Measurements from ENCODE around the gene TMEM202. TPM values are rescaled to one million over a fixed set of nuclear protein-coding genes. Genes with fewer than 3 reads are reported as not detected.

Gene TMEM202
- total and polyA plus RNA-seq, 2 donors (not counting 3 experiments of a cell fraction or from before 2014, with no cell fraction given) = not detected

- no peaks in the 10 kb centered on the region for H4K20me1 ChIP-seq (replicated peaks; ENCODE audit: control insufficient read depth, extremely low read depth, insufficient read depth, low read length)
- intact Hi-C loops (cut with micrococcal nuclease) = no loop called here
- no peak overlapping the region for H3K4me2 ChIP-seq (ENCODE audit: insufficient read depth, low read length)
- DNase-seq (ENCODE audit: low read depth, low spot score) (no peak), FAIRE-seq (no peak)
- TF ChIP-seq POLR2A (IDR thresholded peaks at IDR 0.05; ENCODE audit: low read depth, low read length) (no peak), CTCF (IDR thresholded peaks at IDR 0.05; ENCODE audit: extremely low read depth in 1 of 2, insufficient read depth in 1 of 2, low read depth in 1 of 2, low read length in 2 of 2) (peak in 1 of 2 donors; percentile 25)
- H3K36me3 ChIP-seq (ENCODE audit: control insufficient read depth in 2 of 2, extremely low read depth in 1 of 2, insufficient read depth in 2 of 2, low read length in 2 of 2) = no peaks in the 10 kb centered on the region
- H3K9me1 ChIP-seq (replicated peaks; ENCODE audit: control insufficient read depth, extremely low read depth, insufficient read depth, low read length) = no peaks in the 10 kb centered on the region
- dilution Hi-C loops (cut with MboI; ENCODE audit: extremely low pct_ligation_motif_present, low sequenced_read_pairs) = no loop called here
- ChIA-PET POLR2A (no interaction called here), CTCF (interaction anchor here (0.6 to 1.1 kb wide), 2 partner anchors 12 to 13 kb away, joined by 3 read pairs; no protein-coding TSS in a partner anchor)
- no peaks in the 10 kb centered on the region for H3K9me3 ChIP-seq (replicated peaks; ENCODE audit: control insufficient read depth, insufficient read depth, low read length)
- no TSS peak for BruUV-seq (replicated peaks)
- H2AFZ ChIP-seq (ENCODE audit: low read depth, low read length) = no peak overlapping the region
- H3K4me1 ChIP-seq (ENCODE audit: control insufficient read depth, extremely low read depth, insufficient read depth, low read length) = peaks cover 14% of the 10 kb centered on the region
- H3K79me2 ChIP-seq (ENCODE audit: control insufficient read depth, insufficient read depth, low read length) = no peaks in the 10 kb centered on the region
- H3K4me3 ChIP-seq (replicated peaks in 1 of 3; ENCODE audit: insufficient read depth in 1 of 3, low read depth in 1 of 3, low read length in 3 of 3) = no peak overlapping the region
- peaks cover 15% of the 10 kb centered on the region in 2 experiments for H3K27me3 ChIP-seq (ENCODE audit: control insufficient read depth in 2 of 2, insufficient read depth in 2 of 2, low read length in 2 of 2)
- no peak overlapping the region for H3K9ac ChIP-seq (replicated peaks; ENCODE audit: extremely low read depth, insufficient read depth, low read length)
- H3K27ac ChIP-seq (ENCODE audit: insufficient read depth, low read depth, low read length) = no peak overlapping the region
Observed at GRCh38 chr15:72382146-72382545, 16.0 kb upstream of the TMEM202 start.

- intact Hi-C loops (cut with micrococcal nuclease) (no loop called here), dilution Hi-C loops (cut with MboI; ENCODE audit: extremely low pct_ligation_motif_present, low sequenced_read_pairs) (no loop called here)
- no peak overlapping the region for H3K27ac ChIP-seq (ENCODE audit: insufficient read depth, low read depth, low read length)
- no peaks in the 10 kb centered on the region for H3K9me3 ChIP-seq (replicated peaks; ENCODE audit: control insufficient read depth, insufficient read depth, low read length)
- H3K9ac ChIP-seq (replicated peaks; ENCODE audit: extremely low read depth, insufficient read depth, low read length) = no peak overlapping the region
- H3K4me2 ChIP-seq (ENCODE audit: insufficient read depth, low read length) = no peak overlapping the region
- H3K27me3 ChIP-seq (ENCODE audit: control insufficient read depth in 2 of 2, insufficient read depth in 2 of 2, low read length in 2 of 2) = peaks cover 18% of the 10 kb centered on the region in 2 experiments
- TF ChIP-seq GATA2 (IDR thresholded peaks at IDR 0.05; ENCODE audit: insufficient read depth, insufficient read length, low read depth, low read length) = no peak
- TF ChIP-seq POLR2A (IDR thresholded peaks at IDR 0.05; ENCODE audit: low read depth, low read length) = no peak
- no peak for TF ChIP-seq EZH2 (IDR thresholded peaks at IDR 0.05; ENCODE audit: borderline replicate concordance, low read depth, low read length, severe bottlenecking)
- TF ChIP-seq FOS (IDR thresholded peaks at IDR 0.05; ENCODE audit: borderline replicate concordance, insufficient read depth, low read length) = no peak
- TF ChIP-seq MYC (IDR thresholded peaks at IDR 0.05; ENCODE audit: low read depth, low read length) = no peak
- TF ChIP-seq POLR2AphosphoS5 (IDR thresholded peaks at IDR 0.05; ENCODE audit: insufficient read depth, low read depth, low read length) = no peak
- no peak for TF ChIP-seq MAX (IDR thresholded peaks at IDR 0.05; ENCODE audit: insufficient read depth, insufficient read length)
- no peak for TF ChIP-seq CTCF (IDR thresholded peaks at IDR 0.05; ENCODE audit: extremely low read depth in 1 of 2, insufficient read depth in 1 of 2, low read depth in 1 of 2, low read length in 2 of 2)
- no peak for TF ChIP-seq JUN (IDR thresholded peaks at IDR 0.05; ENCODE audit: borderline replicate concordance, insufficient read depth, insufficient read length, low read depth)
- no peaks in the 10 kb centered on the region for H3K36me3 ChIP-seq (ENCODE audit: control insufficient read depth in 2 of 2, extremely low read depth in 1 of 2, insufficient read depth in 2 of 2, low read length in 2 of 2)
- no peak for DNase-seq (ENCODE audit: low read depth, low spot score)
- no peaks in the 10 kb centered on the region for H3K9me1 ChIP-seq (replicated peaks; ENCODE audit: control insufficient read depth, extremely low read depth, insufficient read depth, low read length)
- no peak for FAIRE-seq
- H3K79me2 ChIP-seq (ENCODE audit: control insufficient read depth, insufficient read depth, low read length) = no peaks in the 10 kb centered on the region
- H3K4me1 ChIP-seq (ENCODE audit: control insufficient read depth, extremely low read depth, insufficient read depth, low read length) = no peaks in the 10 kb centered on the region
- ChIA-PET POLR2A (no interaction called here), CTCF (no interaction called here)
- no peaks in the 10 kb centered on the region for H4K20me1 ChIP-seq (replicated peaks; ENCODE audit: control insufficient read depth, extremely low read depth, insufficient read depth, low read length)
- no TSS peak for BruUV-seq (replicated peaks)
- no peak overlapping the region for H2AFZ ChIP-seq (ENCODE audit: low read depth, low read length)
- H3K4me3 ChIP-seq (replicated peaks in 1 of 3; ENCODE audit: insufficient read depth in 1 of 3, low read depth in 1 of 3, low read length in 3 of 3) = no peak overlapping the region
Observed at GRCh38 chr15:72387741-72388140, 10.4 kb upstream of the TMEM202 start.
